Stomach (tissue), 9 donors: Measurements from ENCODE around the gene ATP7B. TPM values are rescaled to one million over a fixed set of nuclear protein-coding genes. Genes with fewer than 3 reads are reported as not detected.
A peak's percentile ranks its signal among the peaks of the same experiment; 100 is the strongest.

Experiments used
- DNase-seq, 2 donors: peaks; one replicate each; pipeline versions ENCODE4 v3.0.0 to v3.0.0-alpha.2; 2013 to 2019
- H3K27ac ChIP-seq, 5 donors: fragments of 200-600 bp in 4 of 5; sonication (generic) in 4 of 5; one replicate each; pipeline ENCODE4 v1.5.1; 2013 to 2019; ENCODE audit warnings: mild to moderate bottlenecking in 1 of 5, moderate library complexity in 1 of 5
- H3K27me3 ChIP-seq, 3 donors: fragments of 200-600 bp; sonication (generic); one replicate each; pipeline ENCODE4 v1.5.1; 2017 to 2019; ENCODE audit warnings: mixed run types in 1 of 3
- H3K36me3 ChIP-seq, 4 donors: fragments of 200-600 bp; sonication (generic); 1 replicate in 3 of 4; 2 replicates in 1 of 4; pipeline ENCODE4 v1.5.1; 2016 to 2019
- H3K4me1 ChIP-seq, 4 donors: fragments of 200-600 bp; sonication (generic); one replicate each; pipeline ENCODE4 v1.5.1; 2016 to 2019
- H3K4me3 ChIP-seq, 4 donors: fragments of 200-600 bp; sonication (generic) in 3 of 4; one replicate each; pipeline ENCODE4 v1.5.1; 2016 to 2019; ENCODE audit warnings: mild to moderate bottlenecking in 1 of 4
- H3K9me3 ChIP-seq, 4 donors: fragments of 200-600 bp; sonication (generic); one replicate each; pipeline ENCODE4 v1.5.1; 2016 to 2019
- EP300 ChIP-seq: sonication (generic); formaldehyde crosslinking; IDR thresholded peaks from one replicate; pipeline ENCODE4 v1.6.1; 2017; ENCODE audit warnings: antibody characterized with exemption
- POLR2A ChIP-seq, 4 donors: fragments of 450-650 bp; IDR thresholded peaks; one replicate each; pipeline ENCODE4 v1.6.1; 2016; ENCODE audit warnings: antibody characterized with exemption in 4 of 4, control low read depth in 2 of 4, mild to moderate bottlenecking in 1 of 4, moderate library complexity in 1 of 4
- POLR2AphosphoS5 ChIP-seq, 3 donors: sonication (generic); formaldehyde crosslinking; IDR thresholded peaks; one replicate each; pipeline ENCODE4 v1.6.1; 2016; ENCODE audit warnings: antibody characterized with exemption in 3 of 3
- WGBS, 5 donors: extraction: QIAGEN DNeasy Blood & Tissue Kit in 3 of 5; methylation state at CpG; one replicate each; pipeline versions ENCODE4 v1.1.5 to v1.1.7; 2013 to 2018; 5-methylcytosine and 5-hydroxymethylcytosine counted together
- intact Hi-C: fragments of 100-400 bp; cut with DNase I; formaldehyde crosslinking; loops from one replicate; pipeline ENCODE4 v1.15.1; 2023; ENCODE audit warnings: low total_unique reads
- polyA plus RNA-seq, 3 donors: library from polyadenylated mRNA; stranded (reverse); fragments of 200-250 nt; gene quantifications; one replicate each; pipeline ENCODE4 v1.2.3, GENCODE V29; 2013
- total RNA-seq, 5 donors: library from RNA; depleted of rRNA; stranded (reverse); fragments of >200 nt; gene quantifications; one replicate each; pipeline versions ENCODE4 v1.1.0 to v1.2.3, GENCODE V29; 2014 to 2016
- TF ChIP-seq, protein P1 (sequence below), 7 experiments: fragments of 450-650 bp in 4 of 7; fragments of 200-600 bp in 3 of 7; sonication (generic) in 3 of 7; IDR thresholded peaks; one replicate each; pipeline ENCODE4 v1.5.1; 2016 to 2019; ENCODE audit warnings: antibody characterized with exemption in 7 of 7, control low read depth in 2 of 7, mild to moderate bottlenecking in 1 of 7
- donor health status: healthy with polysubstance abuse.
- donor health status: Bipolar disorder and iron deficiency.
- donor health status: healthy.

ATP7B gene
- total and polyA plus RNA-seq, 8 donors = 0.62 to 21.0 (median 4.6) TPM

DNA sequence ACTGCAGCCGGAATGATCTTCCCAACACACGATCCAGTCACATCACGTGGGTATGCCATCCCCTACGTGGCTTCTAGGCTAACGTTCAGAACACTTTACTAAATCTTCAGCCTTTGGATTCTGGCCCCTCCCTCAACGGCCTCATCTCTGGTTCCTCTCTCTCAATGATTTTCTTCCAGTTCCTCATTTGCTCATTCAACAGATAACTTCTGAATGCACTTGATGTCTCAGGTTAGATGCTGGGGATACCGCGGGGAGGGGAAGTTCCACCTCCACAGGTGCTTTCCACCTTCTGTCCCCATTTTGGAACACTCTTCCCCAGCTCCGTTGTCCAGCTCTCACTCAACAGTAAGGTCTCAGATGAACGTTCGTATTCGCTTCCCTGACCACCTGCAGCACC is 66.1 kb downstream of the ATP7B start:
- H3K27me3 ChIP-seq = no peaks in the 10 kb centered on the region
- H3K9me3 ChIP-seq = no peaks in the 10 kb centered on the region
- no peak for DNase-seq
- H3K27ac ChIP-seq = no peak overlapping the region
- H3K4me1 ChIP-seq = peaks cover 0 to 12% (median 4%) of the 10 kb centered on the region in 4 donors
- no peak overlapping the region for H3K4me3 ChIP-seq
- H3K36me3 ChIP-seq = peaks cover 0 to 53% (median 28%) of the 10 kb centered on the region in 4 donors
- intact Hi-C loops = no loop called here
- 74 to 88% (median 82%) methylated on average over 12 of the region's 12 CpGs for WGBS, 5 donors
- TF ChIP-seq POLR2A (IDR thresholded peaks at IDR 0.05) = no peak
- no peak for TF ChIP-seq EP300
- TF ChIP-seq POLR2AphosphoS5 (IDR thresholded peaks at IDR 0.05) = no peak
- TF ChIP-seq, protein P1, sequence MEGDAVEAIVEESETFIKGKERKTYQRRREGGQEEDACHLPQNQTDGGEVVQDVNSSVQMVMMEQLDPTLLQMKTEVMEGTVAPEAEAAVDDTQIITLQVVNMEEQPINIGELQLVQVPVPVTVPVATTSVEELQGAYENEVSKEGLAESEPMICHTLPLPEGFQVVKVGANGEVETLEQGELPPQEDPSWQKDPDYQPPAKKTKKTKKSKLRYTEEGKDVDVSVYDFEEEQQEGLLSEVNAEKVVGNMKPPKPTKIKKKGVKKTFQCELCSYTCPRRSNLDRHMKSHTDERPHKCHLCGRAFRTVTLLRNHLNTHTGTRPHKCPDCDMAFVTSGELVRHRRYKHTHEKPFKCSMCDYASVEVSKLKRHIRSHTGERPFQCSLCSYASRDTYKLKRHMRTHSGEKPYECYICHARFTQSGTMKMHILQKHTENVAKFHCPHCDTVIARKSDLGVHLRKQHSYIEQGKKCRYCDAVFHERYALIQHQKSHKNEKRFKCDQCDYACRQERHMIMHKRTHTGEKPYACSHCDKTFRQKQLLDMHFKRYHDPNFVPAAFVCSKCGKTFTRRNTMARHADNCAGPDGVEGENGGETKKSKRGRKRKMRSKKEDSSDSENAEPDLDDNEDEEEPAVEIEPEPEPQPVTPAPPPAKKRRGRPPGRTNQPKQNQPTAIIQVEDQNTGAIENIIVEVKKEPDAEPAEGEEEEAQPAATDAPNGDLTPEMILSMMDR (IDR thresholded peaks at IDR 0.05) = no peak

DNA sequence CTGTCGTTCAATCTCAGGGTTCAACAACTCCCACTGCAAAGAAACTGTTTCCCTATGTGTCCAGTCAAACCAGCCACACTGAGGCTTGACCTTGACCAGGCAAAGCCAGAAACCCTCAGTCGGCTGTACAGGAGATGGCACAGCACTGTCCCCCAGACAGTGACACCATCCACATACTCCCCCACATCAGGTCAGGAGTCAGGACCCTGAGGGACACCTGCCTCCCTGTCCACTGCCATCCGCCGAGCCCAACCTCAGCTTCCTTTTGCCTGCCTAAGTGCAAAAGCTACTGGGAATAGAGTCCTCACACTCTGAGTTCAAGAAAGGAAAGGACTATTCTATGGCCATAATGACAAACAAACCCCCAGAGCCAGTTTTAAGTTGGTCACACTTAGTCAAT is 66.8 kb downstream of the ATP7B start:
- intact Hi-C loops = no loop called here
- Histone ChIP-seq H3K9me3 (no peaks in the 10 kb centered on the region), H3K4me3 (no peak overlapping the region), H3K27ac (no peak overlapping the region), H3K36me3 (peaks cover 0 to 45% (median 24%) of the 10 kb centered on the region in 4 donors), H3K4me1 (peaks cover 0 to 12% (median 4%) of the 10 kb centered on the region in 4 donors), H3K27me3 (no peaks in the 10 kb centered on the region)
- 85 to 94% (median 93%) methylated on average over 3 to 4 of the region's 4 CpGs for WGBS, 5 donors
- TF ChIP-seq EP300 = no peak
- TF ChIP-seq, protein P1 (IDR thresholded peaks at IDR 0.05) = no peak
- TF ChIP-seq POLR2A (IDR thresholded peaks at IDR 0.05) = no peak
- TF ChIP-seq POLR2AphosphoS5 (IDR thresholded peaks at IDR 0.05) = no peak
- DNase-seq = no peak

DNA sequence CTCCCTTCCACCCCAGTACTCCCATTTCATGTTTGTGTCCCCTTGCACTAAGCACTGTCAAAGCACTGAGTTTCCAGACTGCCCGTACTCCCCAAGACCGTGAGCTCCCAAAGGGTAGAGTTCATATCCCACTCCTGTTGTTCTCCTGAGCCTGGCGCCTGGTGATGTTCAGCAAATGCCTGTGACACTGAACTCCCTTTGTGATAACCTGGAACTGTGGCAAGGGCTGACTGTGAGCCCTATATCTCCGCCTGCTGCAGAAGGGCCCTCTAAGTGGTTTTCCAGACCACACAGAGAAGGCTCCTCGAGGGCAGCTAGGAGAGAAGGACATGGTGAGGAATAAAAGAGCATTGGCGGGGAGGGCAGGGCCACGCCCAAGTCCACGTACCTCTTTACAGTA is 67.5 kb downstream of the ATP7B start:
- no peak for TF ChIP-seq POLR2A (IDR thresholded peaks at IDR 0.05)
- TF ChIP-seq EP300 = no peak
- TF ChIP-seq, protein P1 (IDR thresholded peaks at IDR 0.05) = no peak
- TF ChIP-seq POLR2AphosphoS5 (IDR thresholded peaks at IDR 0.05) = no peak
- no peak overlapping the region for H3K4me3 ChIP-seq
- no peaks in the 10 kb centered on the region for H3K27me3 ChIP-seq
- 56 to 89% (median 74%) methylated on average over 8 of the region's 8 CpGs for WGBS, 5 donors
- peaks cover 0 to 44% (median 26%) of the 10 kb centered on the region in 4 donors for H3K36me3 ChIP-seq
- peaks cover 0 to 12% (median 4%) of the 10 kb centered on the region in 4 donors for H3K4me1 ChIP-seq
- H3K9me3 ChIP-seq = no peaks in the 10 kb centered on the region
- DNase-seq = no peak
- intact Hi-C loops = no loop called here
- H3K27ac ChIP-seq = no peak overlapping the region

- TF ChIP-seq POLR2AphosphoS5 (IDR thresholded peaks at IDR 0.05) (peak in 2 of 3 donors; percentile 34 to 46), POLR2A (IDR thresholded peaks at IDR 0.05) (no peak), EP300 (no peak)
- TF ChIP-seq, protein P1 (IDR thresholded peaks at IDR 0.05) = no peak
- DNase-seq = peak; percentile 77 to 89
- WGBS, 5 donors = 23 to 54% (median 36%) methylated on average over 9 of the region's 9 CpGs
- Histone ChIP-seq H3K4me3 (no peak overlapping the region), H3K4me1 (peaks cover 0 to 19% (median 8%) of the 10 kb centered on the region in 4 donors), H3K36me3 (peaks cover 0 to 48% (median 33%) of the 10 kb centered on the region in 4 donors), H3K27ac (peak overlapping the region; percentile 31 to 72 (median 59)), H3K9me3 (no peaks in the 10 kb centered on the region), H3K27me3 (no peaks in the 10 kb centered on the region)
- intact Hi-C loops = no loop called here
These were observed 69.1 kb downstream of the ATP7B start for GRCh38 chr13:51942189-51942588.
